Loucy (cell line): ENCODE results near the gene PTPRK.
A peak's percentile ranks its signal among the peaks of the same experiment; 100 is the strongest.

Experiments used
- H2AFZ ChIP-seq: fragments of 200-600 bp; sonication (generic); 2 replicates; pipeline ENCODE4 v1.6.0; 2016; ENCODE audit warnings: antibody characterized with exemption, mild to moderate bottlenecking, low read length, moderate library complexity
- H3F3A ChIP-seq: fragments of 200-600 bp; 2 replicates; pipeline ENCODE4 v1.6.0; 2016; ENCODE audit warnings: antibody characterized with exemption, low read depth, mild to moderate bottlenecking
- H3K27me3 ChIP-seq: fragments of 200-600 bp; sonication (generic); 2 replicates; pipeline ENCODE4 v1.6.1; 2014; ENCODE audit warnings: low read length, mild to moderate bottlenecking; ENCODE audit not compliant: insufficient read depth, poor library complexity, severe bottlenecking
- H3K36me3 ChIP-seq: fragments of 200-600 bp; sonication (generic); 2 replicates; pipeline ENCODE4 v1.6.1; 2016; ENCODE audit warnings: low read length; ENCODE audit not compliant: insufficient read depth
- H3K4me1 ChIP-seq: fragments of 200-600 bp; sonication (generic); 2 replicates; pipeline ENCODE4 v1.5.1; 2014; ENCODE audit warnings: low read length, mild to moderate bottlenecking; ENCODE audit not compliant: insufficient read depth, poor library complexity, severe bottlenecking
- H3K4me2 ChIP-seq: fragments of 200-600 bp; sonication (generic); 2 replicates; pipeline ENCODE4 v1.6.0; 2014; ENCODE audit warnings: antibody characterized with exemption, low read length, low read depth, mild to moderate bottlenecking; ENCODE audit not compliant: poor library complexity, severe bottlenecking
- H3K4me3 ChIP-seq: fragments of 200-600 bp; sonication (generic); 2 replicates; pipeline ENCODE4 v1.5.1; 2014; ENCODE audit warnings: low read length, mild to moderate bottlenecking, mixed read lengths; ENCODE audit not compliant: poor library complexity, severe bottlenecking
- H3K79me2 ChIP-seq: fragments of 200-600 bp; sonication (generic); 2 replicates; pipeline ENCODE4 v1.6.1; 2014; ENCODE audit warnings: low read length; ENCODE audit not compliant: insufficient read depth
- H3K9ac ChIP-seq: fragments of 200-600 bp; sonication (generic); 2 replicates; pipeline ENCODE4 v1.6.0; 2014; ENCODE audit warnings: mild to moderate bottlenecking, low read depth, low read length, moderate library complexity; ENCODE audit not compliant: poor library complexity, severe bottlenecking
- H3K9me2 ChIP-seq: fragments of 200-600 bp; sonication (generic); replicated peaks from 2 replicates; pipeline ENCODE4 v1.6.1; 2016; ENCODE audit warnings: low read depth, low read length, mixed read lengths
- H3K9me3 ChIP-seq: fragments of 200-600 bp; sonication (generic); 2 replicates; pipeline ENCODE4 v1.6.1; 2014; ENCODE audit warnings: mild to moderate bottlenecking, antibody characterized with exemption, low read length, low read depth; ENCODE audit not compliant: insufficient read depth
- H4K20me1 ChIP-seq: fragments of 200-600 bp; sonication (generic); 2 replicates; pipeline ENCODE4 v1.6.0; 2014; ENCODE audit warnings: antibody characterized with exemption, low read length, mild to moderate bottlenecking; ENCODE audit not compliant: insufficient read depth, poor library complexity, severe bottlenecking
- CTCF ChIP-seq: fragments of 200-600 bp; sonication (generic); conservative IDR thresholded peaks from 2 replicates; pipeline ENCODE4 v1.5.1; 2014; ENCODE audit warnings: mild to moderate bottlenecking, antibody characterized with exemption, low read length
- EZH2phosphoT487 ChIP-seq: fragments of 200-600 bp; IDR thresholded peaks from 2 replicates; pipeline ENCODE4 v1.6.1; 2018; ENCODE audit warnings: antibody characterized with exemption, mild to moderate bottlenecking, moderate library complexity, borderline replicate concordance

The PTPRK gene

GRCh38 chr6:128097009-128097408 lies 423.4 kb downstream of the PTPRK start:
- Histone ChIP-seq H3K4me3 (no peak overlapping the region), H3K79me2 (no peaks in the 10 kb centered on the region), H3K9me3 (no peaks in the 10 kb centered on the region), H3K9me2 (no peaks in the 10 kb centered on the region), H2AFZ (peak overlapping the region; percentile 42; the same call in 1 of the 2 replicates), H3K27me3 (no peaks in the 10 kb centered on the region), H3F3A (no peaks in the 10 kb centered on the region), H3K4me2 (no peak overlapping the region), H3K4me1 (no peaks in the 10 kb centered on the region), H3K36me3 (no peaks in the 10 kb centered on the region), H3K9ac (no peak overlapping the region), H4K20me1 (no peaks in the 10 kb centered on the region)
- TF ChIP-seq CTCF (no peak), EZH2phosphoT487 (no peak)

GRCh38 chr6:128095362-128095761 lies 425.0 kb downstream of the PTPRK start:
- Histone ChIP-seq H4K20me1 (no peaks in the 10 kb centered on the region), H3K27me3 (no peaks in the 10 kb centered on the region), H2AFZ (peak overlapping the region; percentile 73), H3K79me2 (no peaks in the 10 kb centered on the region), H3K36me3 (no peaks in the 10 kb centered on the region), H3K4me2 (no peak overlapping the region), H3K4me1 (no peaks in the 10 kb centered on the region), H3K9me3 (no peaks in the 10 kb centered on the region), H3F3A (no peaks in the 10 kb centered on the region), H3K4me3 (no peak overlapping the region), H3K9ac (no peak overlapping the region), H3K9me2 (no peaks in the 10 kb centered on the region)
- TF ChIP-seq EZH2phosphoT487 (no peak), CTCF (no peak)

- H3K4me2 ChIP-seq, result no peak overlapping the region
- H3K9me3 ChIP-seq, result no peaks in the 10 kb centered on the region
- H3F3A ChIP-seq, result no peaks in the 10 kb centered on the region
- H3K9me2 ChIP-seq, result no peaks in the 10 kb centered on the region; the same call in 1 of the 2 replicates
- TF ChIP-seq EZH2phosphoT487, result no peak
- TF ChIP-seq CTCF, result no peak
- no peaks in the 10 kb centered on the region for H4K20me1 ChIP-seq
- no peaks in the 10 kb centered on the region for H3K27me3 ChIP-seq
- H3K4me3 ChIP-seq, result no peak overlapping the region
- no peaks in the 10 kb centered on the region for H3K79me2 ChIP-seq
- no peak overlapping the region for H3K9ac ChIP-seq
- H3K4me1 ChIP-seq, result no peaks in the 10 kb centered on the region
- H2AFZ ChIP-seq, result no peak overlapping the region
- no peaks in the 10 kb centered on the region for H3K36me3 ChIP-seq
These were observed 441.4 kb downstream of the PTPRK start for GRCh38 chr6:128079021-128079420.
